SK-N-SH treated with all-trans-retinoic acid at 6 μM for 48 hours (cell line): ENCODE measurements around the gene CPNE2.

Source experiments
- ARNTL ChIP-seq: fragments of 450-650 bp; formaldehyde crosslinking; IDR thresholded peaks from 2 replicates; pipeline ENCODE4 v1.5.0; 2020; ENCODE audit warnings: low read depth, mild to moderate bottlenecking, moderate library complexity, borderline replicate concordance
- BACH2 ChIP-seq: fragments of 250-450 bp; sonication (Bioruptor Pico); IDR thresholded peaks from 2 replicates; pipeline ENCODE4 v1.9.0; 2021; ENCODE audit warnings: mild to moderate bottlenecking, borderline replicate concordance
- CSDC2 ChIP-seq: fragments of 250-450 bp; sonication (Bioruptor Pico); IDR thresholded peaks from 2 replicates; pipeline ENCODE4 v1.5.0; 2020; ENCODE audit warnings: mild to moderate bottlenecking, moderate library complexity
- ESRRG ChIP-seq: fragments of 250-450 bp; sonication (Bioruptor Pico); IDR thresholded peaks from 2 replicates; pipeline ENCODE4 v1.6.1; 2021; ENCODE audit warnings: mild to moderate bottlenecking
- ISL1 ChIP-seq: fragments of 250-450 bp; sonication (Bioruptor Pico); IDR thresholded peaks from 2 replicates; pipeline ENCODE4 v2.1.2; 2022; ENCODE audit warnings: mild to moderate bottlenecking, moderate library complexity
- OSR1 ChIP-seq: fragments of 250-450 bp; sonication (Bioruptor Pico); IDR thresholded peaks from 2 replicates; pipeline ENCODE4 v1.8.0; 2022; ENCODE audit warnings: moderate library complexity, mild to moderate bottlenecking, inconsistent platforms
- SNAI2 ChIP-seq: fragments of 250-450 bp; sonication (Bioruptor Pico); IDR thresholded peaks from 2 replicates; pipeline ENCODE4 v1.5.0; 2020; ENCODE audit warnings: mild to moderate bottlenecking, moderate library complexity
- TCF4 ChIP-seq: fragments of 250-450 bp; sonication (Bioruptor Pico); IDR thresholded peaks from 2 replicates; pipeline ENCODE4 v1.8.0; 2021; ENCODE audit warnings: mild to moderate bottlenecking, moderate library complexity, borderline replicate concordance
- ZFP30 ChIP-seq: fragments of 450-650 bp; formaldehyde crosslinking; IDR thresholded peaks from 2 replicates; pipeline ENCODE4 v1.5.0; 2022; ENCODE audit warnings: mild to moderate bottlenecking, moderate library complexity
- ZNF70 ChIP-seq: fragments of 450-650 bp; formaldehyde crosslinking; IDR thresholded peaks from 2 replicates; pipeline ENCODE4 v1.5.0; 2020; ENCODE audit warnings: mild to moderate bottlenecking, moderate library complexity
- ZNF8 ChIP-seq: fragments of 450-650 bp; formaldehyde crosslinking; IDR thresholded peaks from 2 replicates; pipeline ENCODE4 v1.5.0; 2020; ENCODE audit warnings: mild to moderate bottlenecking, moderate library complexity
- TF ChIP-seq, protein P1 (sequence below): fragments of 250-450 bp; sonication (Bioruptor Pico); IDR thresholded peaks from 2 replicates; pipeline ENCODE4 v1.8.0; 2020; ENCODE audit warnings: mild to moderate bottlenecking, moderate library complexity, borderline replicate concordance

DNA sequence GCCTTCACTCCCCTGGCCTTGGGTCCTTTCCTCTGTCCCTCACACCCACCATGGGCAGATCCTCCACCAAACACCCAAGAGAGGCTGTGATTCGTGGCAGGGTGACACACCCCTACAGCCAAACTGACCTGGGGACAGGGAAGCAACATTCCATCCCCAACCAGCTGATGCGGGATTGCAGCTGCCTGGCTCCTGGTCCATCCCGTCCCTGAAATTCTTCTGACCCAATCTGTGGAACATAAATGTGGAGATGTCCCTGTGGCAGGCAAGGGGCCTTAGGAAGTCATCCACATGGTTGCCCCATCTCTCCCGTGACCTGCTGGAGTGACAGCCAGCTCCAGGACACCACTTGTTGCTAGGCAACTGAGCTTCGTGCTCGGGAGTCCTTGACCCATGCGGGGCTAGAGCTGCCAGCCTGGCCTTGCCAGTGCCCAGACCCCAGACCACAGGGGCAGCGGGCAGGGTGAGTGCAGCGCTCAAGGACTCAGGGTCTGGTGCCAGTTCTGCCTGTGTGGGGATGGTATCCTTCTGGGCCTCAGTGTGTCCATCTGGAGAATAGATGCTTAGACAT, 34.0 kb upstream of the CPNE2 start:
- TF ChIP-seq, protein P1, sequence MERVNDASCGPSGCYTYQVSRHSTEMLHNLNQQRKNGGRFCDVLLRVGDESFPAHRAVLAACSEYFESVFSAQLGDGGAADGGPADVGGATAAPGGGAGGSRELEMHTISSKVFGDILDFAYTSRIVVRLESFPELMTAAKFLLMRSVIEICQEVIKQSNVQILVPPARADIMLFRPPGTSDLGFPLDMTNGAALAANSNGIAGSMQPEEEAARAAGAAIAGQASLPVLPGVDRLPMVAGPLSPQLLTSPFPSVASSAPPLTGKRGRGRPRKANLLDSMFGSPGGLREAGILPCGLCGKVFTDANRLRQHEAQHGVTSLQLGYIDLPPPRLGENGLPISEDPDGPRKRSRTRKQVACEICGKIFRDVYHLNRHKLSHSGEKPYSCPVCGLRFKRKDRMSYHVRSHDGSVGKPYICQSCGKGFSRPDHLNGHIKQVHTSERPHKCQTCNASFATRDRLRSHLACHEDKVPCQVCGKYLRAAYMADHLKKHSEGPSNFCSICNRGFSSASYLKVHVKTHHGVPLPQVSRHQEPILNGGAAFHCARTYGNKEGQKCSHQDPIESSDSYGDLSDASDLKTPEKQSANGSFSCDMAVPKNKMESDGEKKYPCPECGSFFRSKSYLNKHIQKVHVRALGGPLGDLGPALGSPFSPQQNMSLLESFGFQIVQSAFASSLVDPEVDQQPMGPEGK (CRISPR knock-in tag) = no peak
- no peak for TF ChIP-seq ISL1 (CRISPR knock-in tag)
- TF ChIP-seq ZNF8 (CRISPR knock-in tag) = no peak
- no peak for TF ChIP-seq CSDC2 (CRISPR knock-in tag)
- TF ChIP-seq ESRRG (CRISPR knock-in tag) = no peak
- no peak for TF ChIP-seq OSR1 (CRISPR knock-in tag)
- no peak for TF ChIP-seq ZFP30 (CRISPR knock-in tag)
- TF ChIP-seq ARNTL (CRISPR knock-in tag) = no peak
- TF ChIP-seq TCF4 (CRISPR knock-in tag) = no peak
- TF ChIP-seq SNAI2 = no peak
- TF ChIP-seq ZNF70 (CRISPR knock-in tag) = no peak
- no peak for TF ChIP-seq BACH2
